Left lung (tissue), 10 donors: Measurements from ENCODE around the gene HNMT. TPM values are rescaled to one million over a fixed set of nuclear protein-coding genes. Genes with fewer than 3 reads are reported as not detected.

ENCODE experiments used
- ATAC-seq: fragments of 200-7000 bp; cut with Tn5 transposase; one replicate; pipeline ENCODE4 v1.9.1; 2020; ENCODE audit warnings: moderate library complexity
- DNase-seq, 4 donors: peaks; one replicate each; pipeline ENCODE4 v3.0.0-alpha.2; 2013 to 2020
- H3K27ac ChIP-seq, 2 donors: fragments of 200-600 bp; sonication (generic) in 1 of 2; one replicate each; pipeline versions ENCODE4 v1.5.0 to v1.8.0; 2020 to 2021
- H3K27me3 ChIP-seq, 2 donors: fragments of 200-600 bp; sonication (generic) in 1 of 2; one replicate each; pipeline versions ENCODE4 v1.5.0 to v1.8.0; 2020 to 2021
- H3K36me3 ChIP-seq, 2 donors: fragments of 200-600 bp; sonication (generic) in 1 of 2; one replicate each; pipeline versions ENCODE4 v1.5.0 to v1.8.0; 2020 to 2021
- H3K4me1 ChIP-seq, 2 donors: fragments of 200-600 bp; one replicate each; pipeline ENCODE4 v1.8.0; 2021
- H3K4me3 ChIP-seq, 2 donors: fragments of 200-600 bp; sonication (generic) in 1 of 2; one replicate each; pipeline versions ENCODE4 v1.5.0 to v1.8.0; 2020 to 2021; ENCODE audit warnings: mild to moderate bottlenecking in 1 of 2
- H3K9me3 ChIP-seq, 2 donors: fragments of 200-600 bp; sonication (generic) in 1 of 2; one replicate each; pipeline versions ENCODE4 v1.5.0 to v1.8.0; 2020 to 2021
- CTCF ChIP-seq, 2 donors: fragments of 200-600 bp; sonication (generic) in 1 of 2; IDR thresholded peaks; one replicate each; pipeline versions ENCODE4 v1.5.0 to v1.8.0; 2021; ENCODE audit warnings: antibody characterized with exemption in 2 of 2
- intact Hi-C, 2 donors: fragments of 100-400 bp; cut with DNase I; formaldehyde crosslinking; loops; one replicate each; pipeline versions ENCODE4 v1.11.2 to v1.14.2; 2022
- polyA plus RNA-seq, 6 donors: library from polyadenylated mRNA; unstranded; fragments of 120-200 nt; gene quantifications; one replicate each; pipeline ENCODE4 v1.2.1, GENCODE V29; 2013; ENCODE audit not compliant: insufficient read length in 6 of 6
- total RNA-seq, 2 donors: library from RNA; stranded (reverse); fragmentation: NEBNext Ultra II Directional; extraction: Animal tissue kit (Norgen Biotek cat#: 25700); gene quantifications; one replicate each; pipeline ENCODE4 v1.2.1, GENCODE V29; 2021
- donor health status: DM: no; HTN: yes; CAD: no.
- donor health status: DM: no; HTN: no; CAD: no.

Gene HNMT
- total and polyA plus RNA-seq, 8 donors, result 53.0 to 98.9 (median 82.8) TPM

DNA sequence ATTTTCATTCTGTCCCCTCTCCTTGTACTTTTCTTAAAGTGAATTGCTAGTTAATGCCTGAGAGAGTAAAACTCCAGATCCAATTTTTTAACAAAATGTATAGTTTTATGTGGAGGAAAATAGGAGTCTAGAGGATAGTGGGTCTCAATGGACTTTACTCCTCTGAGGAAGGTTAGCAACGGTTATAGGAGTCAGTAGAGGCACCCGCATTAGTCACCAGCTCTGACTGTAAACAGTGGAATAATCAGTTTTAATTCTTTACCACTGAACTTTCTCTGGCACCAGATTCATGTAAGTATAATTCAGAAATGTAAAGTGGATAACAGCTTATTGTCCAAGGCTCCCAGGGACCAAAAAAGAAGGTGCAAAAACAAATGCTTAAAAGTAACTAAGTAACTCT, 38.7 kb upstream of the HNMT start:
- TF ChIP-seq CTCF (IDR thresholded peaks at IDR 0.05), result no peak
- Histone ChIP-seq H3K36me3 (no peaks in the 10 kb centered on the region), H3K4me3 (no peak overlapping the region), H3K4me1 (peaks cover 0 to 6% of the 10 kb centered on the region in 2 donors), H3K27me3 (no peaks in the 10 kb centered on the region), H3K9me3 (no peaks in the 10 kb centered on the region), H3K27ac (no peak overlapping the region)
- ATAC-seq (no peak), DNase-seq (no peak)
- intact Hi-C loops, result no loop called here

DNA sequence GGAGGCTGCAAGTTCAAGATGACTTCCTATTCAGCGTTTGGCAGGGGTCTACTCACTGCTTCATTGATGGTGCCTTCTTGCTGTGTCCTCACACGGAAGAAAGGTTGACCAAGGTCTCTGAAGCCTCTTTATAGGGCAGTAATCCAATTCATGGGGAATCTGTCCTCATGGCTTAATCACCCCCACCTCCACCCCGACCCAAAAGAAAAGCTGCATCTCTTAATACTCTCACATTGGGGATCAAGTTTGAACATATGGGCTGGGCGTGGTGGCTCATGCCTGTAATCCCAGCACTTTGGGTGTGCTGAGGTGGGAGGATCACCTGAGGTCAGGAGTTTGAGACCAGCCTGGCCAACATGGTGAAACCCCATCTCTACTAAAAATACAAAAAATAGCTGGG, 36.4 kb upstream of the HNMT start:
- ATAC-seq (no peak), DNase-seq (no peak)
- H3K27me3 ChIP-seq, result no peaks in the 10 kb centered on the region
- H3K4me1 ChIP-seq, result peaks cover 0 to under 1% of the 10 kb centered on the region in 2 donors
- intact Hi-C loops, result no loop called here
- H3K36me3 ChIP-seq, result no peaks in the 10 kb centered on the region
- no peak for TF ChIP-seq CTCF (IDR thresholded peaks at IDR 0.05)
- H3K4me3 ChIP-seq, result no peak overlapping the region
- H3K27ac ChIP-seq, result no peak overlapping the region
- H3K9me3 ChIP-seq, result no peaks in the 10 kb centered on the region

GRCh38 chr2:137928547-137929518, 35.4 kb upstream of the HNMT start:
- H3K9me3 ChIP-seq, result no peaks in the 10 kb centered on the region
- intact Hi-C loops, result no loop called here
- no peak for DNase-seq
- H3K4me1 ChIP-seq, result no peaks in the 10 kb centered on the region
- TF ChIP-seq CTCF (IDR thresholded peaks at IDR 0.05), result no peak
- H3K27me3 ChIP-seq, result no peaks in the 10 kb centered on the region
- no peaks in the 10 kb centered on the region for H3K36me3 ChIP-seq
- H3K4me3 ChIP-seq, result no peak overlapping the region
- H3K27ac ChIP-seq, result no peak overlapping the region
- ATAC-seq, result no peak

DNA sequence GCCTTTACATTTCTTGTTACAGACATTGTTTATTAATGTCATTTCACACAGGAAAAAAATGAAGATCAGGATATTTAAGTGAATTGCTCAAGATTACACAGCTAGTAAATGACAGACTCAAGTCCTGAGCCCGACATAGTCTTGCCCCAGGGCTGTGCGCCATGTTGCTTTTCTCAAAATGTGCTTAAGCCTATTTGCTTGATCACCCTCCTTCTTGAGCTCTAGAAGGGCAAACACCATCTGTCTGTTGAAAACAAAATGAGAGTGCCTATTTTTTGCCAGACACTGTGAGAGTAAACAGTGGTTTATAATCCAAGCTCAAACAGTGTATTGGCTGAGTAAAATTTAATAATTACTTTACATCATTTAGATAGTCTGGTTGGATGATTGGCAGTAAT, 34.8 kb upstream of the HNMT start:
- H3K4me3 ChIP-seq, result no peak overlapping the region
- ATAC-seq, result no peak
- no peak overlapping the region for H3K27ac ChIP-seq
- H3K4me1 ChIP-seq, result no peaks in the 10 kb centered on the region
- DNase-seq, result no peak
- no peaks in the 10 kb centered on the region for H3K36me3 ChIP-seq
- H3K27me3 ChIP-seq, result no peaks in the 10 kb centered on the region
- no peaks in the 10 kb centered on the region for H3K9me3 ChIP-seq
- intact Hi-C loops, result no loop called here
- TF ChIP-seq CTCF (IDR thresholded peaks at IDR 0.05), result no peak

DNA sequence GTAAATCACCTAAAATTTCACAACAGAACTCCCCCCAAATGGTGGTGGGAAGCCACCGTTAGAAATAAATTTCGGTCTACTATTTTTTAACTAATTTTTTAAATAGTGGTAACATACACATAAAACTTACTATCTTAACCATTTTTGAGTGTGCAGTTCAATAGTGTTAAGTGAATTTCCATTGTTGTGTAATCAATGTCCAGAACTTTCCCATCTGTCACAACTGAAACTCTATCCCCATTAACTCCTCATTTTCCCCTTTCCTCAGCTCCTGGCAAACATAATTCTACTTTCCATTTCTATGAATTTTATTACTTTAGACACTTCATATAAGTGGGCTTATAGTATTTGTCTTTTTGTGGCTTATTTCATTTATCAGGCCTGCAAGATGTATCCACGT, 34.1 kb upstream of the HNMT start:
- intact Hi-C loops, result no loop called here
- no peaks in the 10 kb centered on the region for H3K9me3 ChIP-seq
- no peak for DNase-seq
- no peak overlapping the region for H3K4me3 ChIP-seq
- ATAC-seq, result no peak
- TF ChIP-seq CTCF (IDR thresholded peaks at IDR 0.05), result no peak
- no peaks in the 10 kb centered on the region for H3K27me3 ChIP-seq
- H3K4me1 ChIP-seq, result no peaks in the 10 kb centered on the region
- H3K36me3 ChIP-seq, result no peaks in the 10 kb centered on the region
- H3K27ac ChIP-seq, result no peak overlapping the region
